Activated T-helper 17 cell treated with anti-CD3 and anti-CD28 coated beads, Interleukin-2, amount 50 U/mL, for 72 hours (primary cell): ENCODE results near the gene LCA5. TPM values are rescaled to one million over a fixed set of nuclear protein-coding genes. Genes with fewer than 3 reads are reported as not detected.
"Not testable (repeated sequence)": the region's sequence is repeated elsewhere in the genome, so short reads cannot be mapped to it uniquely, and the experiment has no call there.

Experiments used
- ATAC-seq: fragments of 150-1000 bp; cut with Tn5 transposase; replicated peaks from 2 replicates; pipeline ENCODE4 v1.10.0; 2021; ENCODE audit warnings: mild to moderate bottlenecking, moderate library complexity
- H3K27ac Mint-ChIP-seq: one replicate; pipeline ENCODE4 v1.8.0; 2022; ENCODE audit warnings: mixed read lengths
- H3K27me3 Mint-ChIP-seq: one replicate; pipeline ENCODE4 v1.8.0; 2022; ENCODE audit warnings: mixed read lengths
- H3K36me3 Mint-ChIP-seq: one replicate; pipeline ENCODE4 v1.8.0; 2022; ENCODE audit warnings: low read depth, mild to moderate bottlenecking, mixed read lengths
- H3K4me1 Mint-ChIP-seq: one replicate; pipeline ENCODE4 v1.8.0; 2022; ENCODE audit warnings: mixed read lengths
- H3K4me3 Mint-ChIP-seq: one replicate; pipeline ENCODE4 v1.8.0; 2022; ENCODE audit warnings: mild to moderate bottlenecking, mixed read lengths
- H3K9me3 Mint-ChIP-seq: one replicate; pipeline ENCODE4 v1.8.0; 2022; ENCODE audit warnings: mixed read lengths
- total RNA-seq, 2 donors: library from RNA; stranded (reverse); gene quantifications; one replicate each; pipeline ENCODE4 v1.2.3, GENCODE V29; 2022

LCA5 gene
- total RNA-seq, 2 donors from 2014 or later: 0.28 to 0.32 TPM

GRCh38 chr6:79548304-79548703, 11.1 kb upstream of the LCA5 start:
- H3K9me3 Mint-ChIP-seq: no peaks in the 10 kb centered on the region
- H3K4me3 Mint-ChIP-seq: no peak overlapping the region
- peaks cover 10% of the 10 kb centered on the region for H3K27me3 Mint-ChIP-seq
- ATAC-seq: no peak
- H3K27ac Mint-ChIP-seq: no peak overlapping the region
- no peaks in the 10 kb centered on the region for H3K36me3 Mint-ChIP-seq
- H3K4me1 Mint-ChIP-seq: no peaks in the 10 kb centered on the region

DNA sequence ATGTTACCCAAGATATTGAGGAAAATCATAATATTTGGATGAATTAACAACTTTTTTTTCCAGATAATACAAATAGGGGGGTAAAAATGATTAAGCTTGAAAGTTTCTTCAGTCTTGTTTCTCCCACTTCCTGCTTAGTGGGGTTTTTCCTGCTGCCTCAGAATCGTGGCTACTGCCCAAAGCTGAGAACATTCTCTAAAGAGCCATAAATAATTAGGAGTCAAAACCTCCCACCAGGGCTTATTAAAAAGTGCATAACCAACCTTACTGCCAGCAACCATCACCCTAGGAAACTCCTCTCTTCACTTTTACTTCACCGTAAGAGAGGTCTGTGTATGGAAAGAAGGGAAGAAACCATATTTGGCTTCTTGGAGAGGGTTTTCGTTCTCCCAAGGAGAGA, 9.0 kb upstream of the LCA5 start:
- Mint-ChIP-seq H3K27ac (no peak overlapping the region), H3K36me3 (no peaks in the 10 kb centered on the region), H3K4me1 (no peaks in the 10 kb centered on the region), H3K4me3 (no peak overlapping the region), H3K27me3 (peaks cover 10% of the 10 kb centered on the region), H3K9me3 (no peaks in the 10 kb centered on the region)
- ATAC-seq: no peak

DNA sequence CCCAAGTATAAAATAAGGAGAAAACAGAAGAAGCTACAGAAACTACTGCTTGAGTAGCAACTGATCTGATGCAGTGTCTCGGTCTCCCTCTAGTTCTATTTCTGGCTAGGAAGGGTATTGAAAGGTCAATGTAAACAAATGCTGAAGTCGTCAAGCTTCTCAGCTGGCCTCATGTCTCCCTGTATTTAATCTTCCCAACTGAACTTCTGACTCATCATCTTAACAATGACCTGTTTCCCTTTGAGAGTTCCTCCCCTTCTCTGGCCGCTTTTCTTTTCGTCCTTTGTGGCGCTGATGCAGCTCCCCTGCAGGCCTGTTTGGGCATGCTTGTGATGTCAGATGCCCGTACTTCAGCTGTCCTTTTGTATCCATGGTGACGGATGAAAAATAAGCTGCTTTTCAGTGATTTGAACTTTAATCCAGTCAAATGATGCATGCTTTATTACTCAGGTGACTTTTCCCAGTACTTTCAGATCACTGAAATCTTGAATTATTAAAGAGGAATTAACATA, 7.8 kb upstream of the LCA5 start:
- ATAC-seq: no peak
- Mint-ChIP-seq H3K36me3 (no peaks in the 10 kb centered on the region), H3K4me1 (no peaks in the 10 kb centered on the region), H3K4me3 (no peak overlapping the region), H3K27me3 (peaks cover 5% of the 10 kb centered on the region), H3K9me3 (no peaks in the 10 kb centered on the region), H3K27ac (no peak overlapping the region)

- Mint-ChIP-seq H3K27ac (no peak overlapping the region), H3K9me3 (no peaks in the 10 kb centered on the region), H3K36me3 (no peaks in the 10 kb centered on the region), H3K4me1 (no peaks in the 10 kb centered on the region), H3K4me3 (no peak overlapping the region), H3K27me3 (peaks cover 5% of the 10 kb centered on the region)
- ATAC-seq: no peak
These were observed 7.2 kb upstream of the LCA5 start for GRCh38 chr6:79544299-79544927.

DNA sequence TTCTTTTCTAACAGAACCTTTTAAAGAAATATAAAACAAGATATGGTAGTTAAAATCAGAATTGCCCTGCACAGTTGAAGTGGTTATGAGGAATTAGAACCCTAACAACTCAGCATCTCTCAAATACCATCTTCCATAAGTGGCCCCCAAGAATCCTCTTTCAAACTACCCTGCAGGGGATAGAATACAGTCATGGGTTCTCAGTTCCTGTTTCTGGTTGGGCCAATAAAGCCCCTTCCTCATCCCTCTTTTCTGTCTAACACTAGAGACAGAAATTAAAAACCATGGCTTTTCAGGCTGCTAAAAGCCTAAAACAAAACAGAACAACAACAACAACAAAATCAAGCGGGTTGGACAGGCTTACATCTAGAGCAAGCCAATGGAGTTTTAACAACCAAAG, 6.7 kb upstream of the LCA5 start:
- no peak overlapping the region for H3K4me3 Mint-ChIP-seq
- peaks cover 5% of the 10 kb centered on the region for H3K27me3 Mint-ChIP-seq
- no peaks in the 10 kb centered on the region for H3K36me3 Mint-ChIP-seq
- H3K27ac Mint-ChIP-seq: no peak overlapping the region
- H3K4me1 Mint-ChIP-seq: no peaks in the 10 kb centered on the region
- no peaks in the 10 kb centered on the region for H3K9me3 Mint-ChIP-seq
- no peak for ATAC-seq

GRCh38 chr6:79543411-79543810, 6.2 kb upstream of the LCA5 start:
- Mint-ChIP-seq H3K4me1 (no peaks in the 10 kb centered on the region), H3K27ac (no peak overlapping the region), H3K27me3 (peaks cover 5% of the 10 kb centered on the region), H3K4me3 (no peak overlapping the region), H3K36me3 (no peaks in the 10 kb centered on the region), H3K9me3 (no peaks in the 10 kb centered on the region)
- ATAC-seq: no peak

DNA sequence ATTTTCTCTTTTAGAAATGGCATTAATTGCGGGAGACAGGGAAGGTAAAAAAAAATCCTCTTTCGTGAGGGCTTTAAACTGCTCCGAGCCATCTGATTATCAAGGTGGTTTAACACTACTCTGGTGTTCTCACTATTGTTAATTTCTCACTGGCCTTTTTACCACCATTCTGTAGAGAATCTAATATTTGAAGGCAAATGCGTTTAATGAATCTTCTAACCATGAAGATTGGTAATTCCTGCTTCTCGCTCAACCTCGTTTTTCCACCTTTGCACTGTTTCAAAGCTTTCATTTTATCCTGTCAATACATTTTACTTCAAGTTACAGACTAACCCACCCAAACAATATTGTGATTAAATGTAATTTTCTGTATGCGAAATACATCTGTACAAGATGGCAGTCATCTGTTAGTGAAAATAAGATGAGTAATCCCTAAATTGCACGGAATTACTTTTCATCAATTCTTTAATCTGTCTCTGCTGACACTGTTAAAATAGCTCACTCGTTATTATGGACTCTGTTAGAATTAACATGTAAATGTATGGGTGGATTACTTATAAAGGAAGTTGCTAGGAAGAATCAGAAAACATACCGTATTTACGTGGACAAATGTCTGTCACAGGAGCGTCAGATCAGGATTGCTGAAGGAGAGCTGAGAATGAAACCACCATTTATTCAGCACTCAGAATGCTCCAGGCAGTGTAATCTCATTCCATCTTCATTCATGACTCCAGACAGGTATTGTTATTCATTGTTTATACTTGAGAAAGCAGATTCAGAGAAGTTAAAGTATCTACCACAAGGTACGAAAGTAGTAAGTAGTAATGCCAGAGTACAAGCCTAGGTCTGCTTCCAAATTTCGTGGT, 1.1 kb upstream of the LCA5 start:
- H3K36me3 Mint-ChIP-seq: no peaks in the 10 kb centered on the region
- H3K27ac Mint-ChIP-seq: no peak overlapping the region
- no peak for ATAC-seq
- H3K4me1 Mint-ChIP-seq: no peaks in the 10 kb centered on the region
- no peak overlapping the region for H3K4me3 Mint-ChIP-seq
- no peaks in the 10 kb centered on the region for H3K9me3 Mint-ChIP-seq
- peaks cover 13% of the 10 kb centered on the region for H3K27me3 Mint-ChIP-seq

GRCh38 chr6:79536585-79536953, 661 bp downstream of the LCA5 start:
- no peak for ATAC-seq
- Mint-ChIP-seq H3K27ac (no peak overlapping the region), H3K27me3 (peaks cover 13% of the 10 kb centered on the region), H3K9me3 (no peaks in the 10 kb centered on the region), H3K36me3 (no peaks in the 10 kb centered on the region), H3K4me3 (no peak overlapping the region), H3K4me1 (no peaks in the 10 kb centered on the region)

DNA sequence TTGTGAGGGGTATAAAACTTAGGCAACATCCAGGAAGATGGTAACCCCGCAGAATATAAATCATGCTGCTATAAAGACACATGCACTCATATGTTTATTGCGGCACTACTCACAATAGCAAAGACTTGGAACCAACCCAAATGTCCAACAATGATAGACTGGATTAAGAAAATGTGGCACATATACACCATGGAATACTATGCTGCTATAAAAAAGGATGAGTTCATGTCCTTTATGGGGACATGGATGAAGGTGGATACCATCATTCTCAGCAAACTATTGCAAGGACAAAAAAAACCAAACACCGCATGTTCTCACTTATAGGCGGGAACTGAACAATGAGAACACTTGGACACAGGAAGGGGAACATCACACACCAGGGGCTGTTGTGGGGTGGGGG, 7.7 kb downstream of the LCA5 start:
- H3K4me1 Mint-ChIP-seq, H3K27me3 Mint-ChIP-seq, H3K9me3 Mint-ChIP-seq, H3K36me3 Mint-ChIP-seq, ATAC-seq, H3K4me3 Mint-ChIP-seq, H3K27ac Mint-ChIP-seq: not testable (repeated sequence)

DNA sequence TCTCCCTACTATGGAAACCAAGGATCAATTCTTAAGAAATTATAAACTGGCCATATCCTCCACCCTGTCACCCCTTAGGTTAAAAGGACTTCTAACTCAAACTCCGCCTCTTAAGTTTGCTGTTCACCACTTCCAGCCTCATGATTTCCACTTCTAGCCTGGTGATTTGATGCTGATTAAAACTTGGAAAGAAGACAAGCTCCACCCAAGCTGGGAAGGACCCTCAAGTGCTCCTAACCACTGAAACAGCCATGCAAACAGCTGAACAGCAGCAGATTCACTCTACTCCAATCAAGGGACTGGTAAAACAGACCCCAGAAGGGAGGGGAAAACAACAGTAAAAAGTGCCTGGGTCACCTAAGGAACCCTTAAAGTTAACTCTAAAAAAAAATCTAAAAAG, 10.3 kb downstream of the LCA5 start:
- H3K4me1 Mint-ChIP-seq: no peaks in the 10 kb centered on the region
- no peaks in the 10 kb centered on the region for H3K9me3 Mint-ChIP-seq
- no peak overlapping the region for H3K4me3 Mint-ChIP-seq
- peaks cover 4% of the 10 kb centered on the region for H3K27me3 Mint-ChIP-seq
- ATAC-seq: no peak
- H3K36me3 Mint-ChIP-seq: no peaks in the 10 kb centered on the region
- H3K27ac Mint-ChIP-seq: no peak overlapping the region

- H3K4me1 Mint-ChIP-seq: no peaks in the 10 kb centered on the region
- no peaks in the 10 kb centered on the region for H3K9me3 Mint-ChIP-seq
- H3K27ac Mint-ChIP-seq: no peak overlapping the region
- H3K4me3 Mint-ChIP-seq: no peak overlapping the region
- H3K36me3 Mint-ChIP-seq: no peaks in the 10 kb centered on the region
- no peak for ATAC-seq
- H3K27me3 Mint-ChIP-seq: peaks cover 4% of the 10 kb centered on the region
These were observed 11.7 kb downstream of the LCA5 start for GRCh38 chr6:79525272-79526100.

GRCh38 chr6:79524065-79524464, 13.2 kb downstream of the LCA5 start:
- peaks cover 4% of the 10 kb centered on the region for H3K27me3 Mint-ChIP-seq
- no peak overlapping the region for H3K27ac Mint-ChIP-seq
- no peaks in the 10 kb centered on the region for H3K36me3 Mint-ChIP-seq
- no peaks in the 10 kb centered on the region for H3K9me3 Mint-ChIP-seq
- ATAC-seq: no peak
- no peak overlapping the region for H3K4me3 Mint-ChIP-seq
- no peaks in the 10 kb centered on the region for H3K4me1 Mint-ChIP-seq

DNA sequence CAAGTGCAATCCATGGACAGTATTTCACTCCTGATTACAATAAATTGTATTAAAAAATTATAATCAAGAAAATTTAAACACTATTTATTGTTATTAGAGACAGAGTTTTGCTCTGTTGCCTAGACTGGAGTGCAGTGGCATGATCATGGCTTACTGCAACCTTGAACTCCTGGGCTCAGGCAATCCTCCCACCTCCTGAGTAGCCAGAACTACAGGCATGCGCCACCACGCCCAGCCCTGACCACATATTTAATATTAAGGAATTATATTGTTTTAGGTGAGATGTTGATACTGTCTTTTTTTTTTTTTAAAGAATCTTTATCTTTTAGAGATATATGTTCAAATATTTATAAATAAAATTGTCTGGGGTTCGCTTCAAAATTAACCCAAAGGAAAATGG, 14.6 kb downstream of the LCA5 start:
- no peaks in the 10 kb centered on the region for H3K9me3 Mint-ChIP-seq
- H3K4me3 Mint-ChIP-seq: no peak overlapping the region
- peaks cover 4% of the 10 kb centered on the region for H3K27me3 Mint-ChIP-seq
- H3K4me1 Mint-ChIP-seq: no peaks in the 10 kb centered on the region
- no peaks in the 10 kb centered on the region for H3K36me3 Mint-ChIP-seq
- ATAC-seq: no peak
- no peak overlapping the region for H3K27ac Mint-ChIP-seq

DNA sequence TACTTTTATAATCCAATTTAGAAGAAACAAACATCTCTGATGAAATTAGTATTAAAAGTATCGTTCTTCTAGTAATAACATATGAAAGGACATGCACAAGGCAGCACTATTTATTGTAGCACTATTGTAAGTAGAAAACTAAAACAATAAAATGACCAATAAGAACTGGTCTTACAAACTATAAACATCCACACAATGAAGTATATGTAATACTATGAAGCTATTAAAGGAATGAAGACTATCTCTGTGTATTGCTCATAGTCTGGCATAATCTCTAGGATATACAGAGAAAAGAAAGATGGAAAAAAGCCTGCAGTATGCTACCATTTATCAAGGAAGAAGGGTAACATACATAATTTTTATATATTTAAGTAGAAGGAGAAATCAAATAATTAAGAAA, 16.7 kb downstream of the LCA5 start:
- no peaks in the 10 kb centered on the region for H3K4me1 Mint-ChIP-seq
- H3K9me3 Mint-ChIP-seq: no peaks in the 10 kb centered on the region
- H3K27me3 Mint-ChIP-seq: peaks cover 1% of the 10 kb centered on the region
- no peak overlapping the region for H3K4me3 Mint-ChIP-seq
- no peak for ATAC-seq
- no peaks in the 10 kb centered on the region for H3K36me3 Mint-ChIP-seq
- no peak overlapping the region for H3K27ac Mint-ChIP-seq
